Measurements from ENCODE around the gene FOSL2. TPM values are rescaled to one million over a fixed set of nuclear protein-coding genes. Genes with fewer than 3 reads are reported as not detected.
A peak's percentile ranks its signal among the peaks of the same experiment; 100 is the strongest.

Gene FOSL2
- polyA plus RNA-seq, 3 donors = 24.8 to 270 (median 28.6) TPM

DNA sequence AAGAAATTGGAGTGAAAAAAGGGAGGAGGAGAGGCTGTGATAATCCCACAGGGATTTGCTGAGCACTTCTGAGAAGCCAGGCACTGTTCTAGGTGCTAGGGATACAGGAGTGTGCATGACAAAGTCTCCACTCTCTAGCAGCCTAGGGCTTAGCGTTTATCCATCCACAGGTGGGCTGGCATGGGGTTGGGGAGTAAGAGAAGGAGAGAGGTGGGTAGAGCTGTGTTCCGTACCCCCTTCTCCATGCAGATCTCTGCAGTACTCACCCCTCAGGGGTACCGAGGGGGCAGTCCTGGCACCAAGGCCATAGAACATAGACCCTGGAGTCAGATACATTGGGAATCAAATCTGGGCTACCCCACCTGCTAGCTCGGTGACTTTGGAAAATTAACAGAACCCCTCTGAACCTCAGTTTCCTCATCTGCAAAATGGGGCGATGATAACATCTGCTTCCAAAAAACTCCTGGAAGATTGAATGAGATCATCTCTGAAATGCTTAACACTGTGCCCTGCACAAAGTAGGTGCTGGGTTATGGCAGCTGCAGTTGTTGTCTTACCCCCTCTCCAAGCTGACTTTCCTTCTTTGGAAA lies 18.6 kb downstream of the FOSL2 start:
- Histone ChIP-seq H2AFZ (ENCODE audit: insufficient read depth, low read depth, low read length, poor library complexity, severe bottlenecking) (no peak overlapping the region), H3K4me2 (replicated peaks; ENCODE audit: extremely low read depth, low read length, poor library complexity, severe bottlenecking) (no peak overlapping the region), H3K4me1 (ENCODE audit: control insufficient read depth in 1 of 2, insufficient read depth in 2 of 2, low read length in 2 of 2) (peaks cover 43 to 70% of the 10 kb centered on the region in 2 donors), H3K79me2 (ENCODE audit: insufficient read depth, low read length) (peaks cover 99% of the 10 kb centered on the region), H3K27me3 (ENCODE audit: control insufficient read depth in 2 of 2, insufficient read depth in 2 of 2, low read length in 2 of 2) (no peaks in the 10 kb centered on the region), H3K9me3 (replicated peaks in 1 of 2; ENCODE audit: control insufficient read depth in 1 of 2, insufficient read depth in 1 of 2, low read length in 2 of 2) (no peaks in the 10 kb centered on the region), H4K20me1 (ENCODE audit: insufficient read depth, low read length) (peaks cover 100% of the 10 kb centered on the region), H3K36me3 (replicated peaks in 1 of 2; ENCODE audit: control insufficient read depth in 1 of 2, insufficient read depth in 2 of 2, low read length in 2 of 2) (peaks cover 83 to 99% of the 10 kb centered on the region in 2 donors), H3K9ac (ENCODE audit: insufficient read depth, low read length, poor library complexity, severe bottlenecking) (no peak overlapping the region), H3K27ac (ENCODE audit: low read depth in 1 of 2, low read length in 2 of 2) (peak overlapping the region; percentile 92 to 93), H3K4me3 (replicated peaks in 1 of 3; ENCODE audit: low read depth in 2 of 3, low read length in 3 of 3) (no peak overlapping the region)
- intact Hi-C loops (cut with micrococcal nuclease) = loop anchor here in 1 of 2 donors (5.0 kb wide), 1 partner anchor 41 kb away; no protein-coding TSS in a partner anchor
- H3K4me3 Mint-ChIP-seq = no peak overlapping the region
- peaks cover 0 to 2% (median 0%) of the 10 kb centered on the region in 7 donors for H3K9me3 Mint-ChIP-seq
- TF ChIP-seq, protein P1, sequence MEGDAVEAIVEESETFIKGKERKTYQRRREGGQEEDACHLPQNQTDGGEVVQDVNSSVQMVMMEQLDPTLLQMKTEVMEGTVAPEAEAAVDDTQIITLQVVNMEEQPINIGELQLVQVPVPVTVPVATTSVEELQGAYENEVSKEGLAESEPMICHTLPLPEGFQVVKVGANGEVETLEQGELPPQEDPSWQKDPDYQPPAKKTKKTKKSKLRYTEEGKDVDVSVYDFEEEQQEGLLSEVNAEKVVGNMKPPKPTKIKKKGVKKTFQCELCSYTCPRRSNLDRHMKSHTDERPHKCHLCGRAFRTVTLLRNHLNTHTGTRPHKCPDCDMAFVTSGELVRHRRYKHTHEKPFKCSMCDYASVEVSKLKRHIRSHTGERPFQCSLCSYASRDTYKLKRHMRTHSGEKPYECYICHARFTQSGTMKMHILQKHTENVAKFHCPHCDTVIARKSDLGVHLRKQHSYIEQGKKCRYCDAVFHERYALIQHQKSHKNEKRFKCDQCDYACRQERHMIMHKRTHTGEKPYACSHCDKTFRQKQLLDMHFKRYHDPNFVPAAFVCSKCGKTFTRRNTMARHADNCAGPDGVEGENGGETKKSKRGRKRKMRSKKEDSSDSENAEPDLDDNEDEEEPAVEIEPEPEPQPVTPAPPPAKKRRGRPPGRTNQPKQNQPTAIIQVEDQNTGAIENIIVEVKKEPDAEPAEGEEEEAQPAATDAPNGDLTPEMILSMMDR (IDR thresholded peaks at IDR 0.05) = no peak
- H3K36me3 Mint-ChIP-seq = peaks cover 92 to 100% of the 10 kb centered on the region in 2 donors
- WGBS (ENCODE audit: insufficient coverage) = 93% methylated on average over 2 of the region's 5 CpGs
- H3K27ac Mint-ChIP-seq = peak overlapping the region; percentile 94 to 97 (median 95)
- H3K27me3 Mint-ChIP-seq (ENCODE audit: low read depth in 3 of 3) = peaks cover 0 to 3% (median 2%) of the 10 kb centered on the region in 3 donors
- peaks cover 78% of the 10 kb centered on the region for H3K4me1 Mint-ChIP-seq
- no peak for DNase-seq

DNA sequence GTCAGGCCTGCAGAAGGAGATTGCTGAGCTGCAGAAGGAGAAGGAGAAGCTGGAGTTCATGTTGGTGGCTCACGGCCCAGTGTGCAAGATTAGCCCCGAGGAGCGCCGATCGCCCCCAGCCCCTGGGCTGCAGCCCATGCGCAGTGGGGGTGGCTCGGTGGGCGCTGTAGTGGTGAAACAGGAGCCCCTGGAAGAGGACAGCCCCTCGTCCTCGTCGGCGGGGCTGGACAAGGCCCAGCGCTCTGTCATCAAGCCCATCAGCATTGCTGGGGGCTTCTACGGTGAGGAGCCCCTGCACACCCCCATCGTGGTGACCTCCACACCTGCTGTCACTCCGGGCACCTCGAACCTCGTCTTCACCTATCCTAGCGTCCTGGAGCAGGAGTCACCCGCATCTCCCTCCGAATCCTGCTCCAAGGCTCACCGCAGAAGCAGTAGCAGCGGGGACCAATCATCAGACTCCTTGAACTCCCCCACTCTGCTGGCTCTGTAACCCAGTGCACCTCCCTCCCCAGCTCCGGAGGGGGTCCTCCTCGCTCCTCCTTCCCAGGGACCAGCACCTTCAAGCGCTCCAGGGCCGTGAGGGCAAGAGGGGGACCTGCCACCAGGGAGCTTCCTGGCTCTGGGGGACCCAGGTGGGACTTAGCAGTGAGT lies 19.4 kb downstream of the FOSL2 start:
- Histone ChIP-seq H4K20me1 (ENCODE audit: insufficient read depth, low read length) (peaks cover 100% of the 10 kb centered on the region), H3K4me3 (replicated peaks in 1 of 3; ENCODE audit: low read depth in 2 of 3, low read length in 3 of 3) (no peak overlapping the region), H3K9me3 (replicated peaks in 1 of 2; ENCODE audit: control insufficient read depth in 1 of 2, insufficient read depth in 1 of 2, low read length in 2 of 2) (no peaks in the 10 kb centered on the region), H3K36me3 (replicated peaks in 1 of 2; ENCODE audit: control insufficient read depth in 1 of 2, insufficient read depth in 2 of 2, low read length in 2 of 2) (peaks cover 79 to 96% of the 10 kb centered on the region in 2 donors), H3K27ac (ENCODE audit: low read depth in 1 of 2, low read length in 2 of 2) (peak overlapping the region in 1 of 2 donors; percentile 93), H3K27me3 (ENCODE audit: control insufficient read depth in 2 of 2, insufficient read depth in 2 of 2, low read length in 2 of 2) (no peaks in the 10 kb centered on the region), H2AFZ (ENCODE audit: insufficient read depth, low read depth, low read length, poor library complexity, severe bottlenecking) (no peak overlapping the region), H3K4me1 (ENCODE audit: control insufficient read depth in 1 of 2, insufficient read depth in 2 of 2, low read length in 2 of 2) (peaks cover 35 to 64% of the 10 kb centered on the region in 2 donors), H3K9ac (ENCODE audit: insufficient read depth, low read length, poor library complexity, severe bottlenecking) (no peak overlapping the region), H3K4me2 (replicated peaks; ENCODE audit: extremely low read depth, low read length, poor library complexity, severe bottlenecking) (no peak overlapping the region), H3K79me2 (ENCODE audit: insufficient read depth, low read length) (peaks cover 95% of the 10 kb centered on the region)
- H3K9me3 Mint-ChIP-seq = peaks cover 0 to 2% (median 0%) of the 10 kb centered on the region in 7 donors
- H3K4me1 Mint-ChIP-seq = peaks cover 75% of the 10 kb centered on the region
- H3K4me3 Mint-ChIP-seq = no peak overlapping the region
- H3K36me3 Mint-ChIP-seq = peaks cover 90 to 100% of the 10 kb centered on the region in 2 donors
- DNase-seq = no peak
- peaks cover 0 to 3% (median 2%) of the 10 kb centered on the region in 3 donors for H3K27me3 Mint-ChIP-seq (ENCODE audit: low read depth in 3 of 3)
- WGBS (ENCODE audit: insufficient coverage) = 95% methylated on average over 23 of the region's 27 CpGs
- TF ChIP-seq, protein P1 (IDR thresholded peaks at IDR 0.05) = no peak
- H3K27ac Mint-ChIP-seq = peak overlapping the region; percentile 46 to 97 (median 85)
- intact Hi-C loops (cut with micrococcal nuclease) = loop anchor here in 1 of 2 donors (5.0 kb wide), 1 partner anchor 40 kb away; no protein-coding TSS in a partner anchor

Data from CD14-positive monocyte (primary cell).